ENCODE measurements around the gene PTX4. TPM values are rescaled to one million over a fixed set of nuclear protein-coding genes. Genes with fewer than 3 reads are reported as not detected.

PTX4 gene
- total RNA-seq, 1 experiment from 2014 or later = 0.22 TPM

- no peak for DNase-seq
- no peaks in the 10 kb centered on the region for H3F3A ChIP-seq (ENCODE audit: low read length, unreplicated experiment)
- ChIA-PET CTCF (no interaction called here), POLR2A (ENCODE audit: unreplicated experiment) (no interaction called here)
- intact Hi-C loops (cut with micrococcal nuclease) = no loop called here
- no peak overlapping the region for H3K9ac ChIP-seq (ENCODE audit: low read length)
- no peak overlapping the region for H3K4me2 ChIP-seq (ENCODE audit: low read length)
- BruUV-seq (replicated peaks) = no TSS peak
- no peaks in the 10 kb centered on the region for H3K9me2 ChIP-seq (replicated peaks; ENCODE audit: low read length)
- no peaks in the 10 kb centered on the region for H3K27me3 ChIP-seq (ENCODE audit: low read length)
- H3K79me2 ChIP-seq (ENCODE audit: low read length) = peaks cover 8% of the 10 kb centered on the region; the same call in 1 of the 2 replicates
- H3K4me1 ChIP-seq (ENCODE audit: insufficient read depth, low read length) = no peaks in the 10 kb centered on the region
- no peaks in the 10 kb centered on the region for H3K36me3 ChIP-seq (ENCODE audit: low read depth, low read length)
- H3K27ac ChIP-seq (ENCODE audit: low read length) = no peak overlapping the region
- no peak overlapping the region for H2AFZ ChIP-seq (ENCODE audit: low read length)
- no peak for TF ChIP-seq EZH2phosphoT487 (IDR thresholded peaks at IDR 0.05; ENCODE audit: borderline replicate concordance, low read length)
- no peak for TF ChIP-seq CTCF (conservative IDR thresholded peaks at IDR 0.05; ENCODE audit: low read depth, low read length)
- no peak for TF ChIP-seq EZH2 (IDR thresholded peaks at IDR 0.05; ENCODE audit: low read length, unreplicated experiment)
- H4K20me1 ChIP-seq (ENCODE audit: low read length) = no peaks in the 10 kb centered on the region
- ATAC-seq = no peak
- no peak overlapping the region for H3K4me3 ChIP-seq (ENCODE audit: low read length)
- H3K9me3 ChIP-seq (ENCODE audit: low read length) = no peaks in the 10 kb centered on the region
Measured at GRCh38 chr16:1500465-1501150, 11.9 kb upstream of the PTX4 start.

GRCh38 chr16:1499756-1500464 is 11.2 kb upstream of the PTX4 start:
- Histone ChIP-seq H3K79me2 (ENCODE audit: low read length) (peaks cover 15% of the 10 kb centered on the region), H3K9me2 (replicated peaks; ENCODE audit: low read length) (no peaks in the 10 kb centered on the region), H3K4me2 (ENCODE audit: low read length) (no peak overlapping the region), H3K4me3 (ENCODE audit: low read length) (no peak overlapping the region), H3F3A (ENCODE audit: low read length, unreplicated experiment) (no peaks in the 10 kb centered on the region), H3K4me1 (ENCODE audit: insufficient read depth, low read length) (peaks cover under 1% of the 10 kb centered on the region; the same call in 1 of the 2 replicates), H3K9me3 (ENCODE audit: low read length) (no peaks in the 10 kb centered on the region), H2AFZ (ENCODE audit: low read length) (no peak overlapping the region), H3K27ac (ENCODE audit: low read length) (no peak overlapping the region), H3K36me3 (ENCODE audit: low read depth, low read length) (0 out of 2 replicates have a peak, but pooled peaks cover 1% of the 10 kb centered on the region), H3K9ac (ENCODE audit: low read length) (no peak overlapping the region), H3K27me3 (ENCODE audit: low read length) (no peaks in the 10 kb centered on the region), H4K20me1 (ENCODE audit: low read length) (0 out of 2 replicates have a peak, but pooled peaks cover under 1% of the 10 kb centered on the region)
- no peak for TF ChIP-seq CTCF (conservative IDR thresholded peaks at IDR 0.05; ENCODE audit: low read depth, low read length)
- no peak for TF ChIP-seq EZH2phosphoT487 (IDR thresholded peaks at IDR 0.05; ENCODE audit: borderline replicate concordance, low read length)
- TF ChIP-seq EZH2 (IDR thresholded peaks at IDR 0.05; ENCODE audit: low read length, unreplicated experiment) = no peak
- no TSS peak for BruUV-seq (replicated peaks)
- intact Hi-C loops (cut with micrococcal nuclease) = no loop called here
- DNase-seq = no peak
- CTCF ChIA-PET = no interaction called here
- ATAC-seq = no peak
- POLR2A ChIA-PET (ENCODE audit: unreplicated experiment) = no interaction called here

Measured in PC-3 (cell line).